ENCODE data around the gene TEX28.

The TEX28 gene

DNA sequence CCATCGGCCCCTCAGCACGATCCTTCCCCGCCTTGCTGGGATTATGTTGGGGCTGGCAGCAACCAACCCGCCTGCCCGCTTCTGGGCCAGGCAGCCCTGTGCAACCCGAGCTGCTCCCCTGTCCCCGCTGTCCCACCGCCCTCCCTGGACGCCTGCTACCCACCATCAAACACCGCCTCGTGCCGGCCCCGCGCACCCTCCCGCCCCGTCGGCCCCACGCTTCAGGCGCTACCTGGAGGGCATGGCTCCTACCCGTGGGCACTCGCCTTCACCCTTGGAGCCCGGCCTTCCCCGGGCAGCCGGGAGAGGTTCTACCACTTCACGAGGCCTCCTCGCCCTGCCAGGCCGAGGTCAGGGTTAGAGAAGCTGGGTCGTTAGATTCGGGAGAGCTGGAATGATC lies 37.6 kb upstream of the TEX28 start:
- TF ChIP-seq, protein P1, sequence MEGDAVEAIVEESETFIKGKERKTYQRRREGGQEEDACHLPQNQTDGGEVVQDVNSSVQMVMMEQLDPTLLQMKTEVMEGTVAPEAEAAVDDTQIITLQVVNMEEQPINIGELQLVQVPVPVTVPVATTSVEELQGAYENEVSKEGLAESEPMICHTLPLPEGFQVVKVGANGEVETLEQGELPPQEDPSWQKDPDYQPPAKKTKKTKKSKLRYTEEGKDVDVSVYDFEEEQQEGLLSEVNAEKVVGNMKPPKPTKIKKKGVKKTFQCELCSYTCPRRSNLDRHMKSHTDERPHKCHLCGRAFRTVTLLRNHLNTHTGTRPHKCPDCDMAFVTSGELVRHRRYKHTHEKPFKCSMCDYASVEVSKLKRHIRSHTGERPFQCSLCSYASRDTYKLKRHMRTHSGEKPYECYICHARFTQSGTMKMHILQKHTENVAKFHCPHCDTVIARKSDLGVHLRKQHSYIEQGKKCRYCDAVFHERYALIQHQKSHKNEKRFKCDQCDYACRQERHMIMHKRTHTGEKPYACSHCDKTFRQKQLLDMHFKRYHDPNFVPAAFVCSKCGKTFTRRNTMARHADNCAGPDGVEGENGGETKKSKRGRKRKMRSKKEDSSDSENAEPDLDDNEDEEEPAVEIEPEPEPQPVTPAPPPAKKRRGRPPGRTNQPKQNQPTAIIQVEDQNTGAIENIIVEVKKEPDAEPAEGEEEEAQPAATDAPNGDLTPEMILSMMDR (IDR thresholded peaks at IDR 0.05; ENCODE audit: unreplicated experiment in 3 of 3), result no peak
- Mint-ChIP-seq H3K27ac (no peak overlapping the region), H3K4me3 (no peak overlapping the region), H3K4me1 (peaks cover 14% of the 10 kb centered on the region), H3K36me3 (ENCODE audit: low read depth) (no peaks in the 10 kb centered on the region), H3K9me3 (peaks cover 20% of the 10 kb centered on the region), H3K27me3 (ENCODE audit: low read depth) (peaks cover 7% of the 10 kb centered on the region)

DNA sequence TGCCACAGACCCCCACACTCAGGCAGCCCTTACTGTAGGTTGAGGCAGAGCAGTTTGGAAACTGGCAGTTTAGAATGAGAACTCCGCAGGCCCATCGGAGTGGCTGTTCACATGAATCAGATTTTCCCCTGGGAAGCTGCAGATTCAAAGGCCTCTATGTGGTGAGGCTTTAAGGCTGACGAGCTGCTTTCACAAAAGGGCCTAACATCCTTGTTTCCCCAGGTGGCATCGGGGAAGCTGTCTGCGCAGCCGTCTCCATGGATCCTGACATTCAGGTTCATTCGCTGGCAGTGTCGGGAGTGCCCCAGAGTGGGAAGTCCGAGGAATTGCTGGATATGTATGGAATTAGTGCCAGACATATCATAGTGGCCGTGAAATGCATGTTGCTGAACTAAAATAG lies 34.4 kb upstream of the TEX28 start:
- no peaks in the 10 kb centered on the region for H3K36me3 Mint-ChIP-seq (ENCODE audit: low read depth)
- peaks cover 10% of the 10 kb centered on the region for H3K27me3 Mint-ChIP-seq (ENCODE audit: low read depth)
- TF ChIP-seq, protein P1 (IDR thresholded peaks at IDR 0.05; ENCODE audit: unreplicated experiment in 3 of 3), result no peak
- H3K27ac Mint-ChIP-seq, result peak overlapping the region in 1 of 3 experiments; percentile 2
- H3K4me1 Mint-ChIP-seq, result peaks cover 46% of the 10 kb centered on the region
- peaks cover 18% of the 10 kb centered on the region for H3K9me3 Mint-ChIP-seq
- H3K4me3 Mint-ChIP-seq, result no peak overlapping the region

DNA sequence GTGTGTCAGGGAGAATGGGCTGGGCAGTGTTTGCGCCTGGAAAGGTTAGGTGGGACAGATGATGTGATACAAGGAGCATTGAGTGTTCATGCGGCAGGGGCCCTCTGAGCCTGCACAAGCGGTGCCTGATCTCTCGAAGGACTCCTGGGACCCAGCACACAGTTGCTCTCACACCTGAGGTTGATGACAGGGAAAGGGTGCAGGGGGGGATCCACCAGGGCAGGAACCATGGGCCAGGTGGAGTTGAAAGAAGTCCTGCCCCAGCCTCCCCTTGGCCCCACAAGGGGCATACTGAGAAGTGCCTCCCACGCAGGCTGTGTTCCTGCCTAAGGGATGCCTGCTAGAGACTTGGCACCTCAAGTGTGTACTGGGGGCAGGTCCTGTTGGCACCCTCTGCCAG lies 33.7 kb upstream of the TEX28 start:
- no peaks in the 10 kb centered on the region for H3K36me3 Mint-ChIP-seq (ENCODE audit: low read depth)

DNA sequence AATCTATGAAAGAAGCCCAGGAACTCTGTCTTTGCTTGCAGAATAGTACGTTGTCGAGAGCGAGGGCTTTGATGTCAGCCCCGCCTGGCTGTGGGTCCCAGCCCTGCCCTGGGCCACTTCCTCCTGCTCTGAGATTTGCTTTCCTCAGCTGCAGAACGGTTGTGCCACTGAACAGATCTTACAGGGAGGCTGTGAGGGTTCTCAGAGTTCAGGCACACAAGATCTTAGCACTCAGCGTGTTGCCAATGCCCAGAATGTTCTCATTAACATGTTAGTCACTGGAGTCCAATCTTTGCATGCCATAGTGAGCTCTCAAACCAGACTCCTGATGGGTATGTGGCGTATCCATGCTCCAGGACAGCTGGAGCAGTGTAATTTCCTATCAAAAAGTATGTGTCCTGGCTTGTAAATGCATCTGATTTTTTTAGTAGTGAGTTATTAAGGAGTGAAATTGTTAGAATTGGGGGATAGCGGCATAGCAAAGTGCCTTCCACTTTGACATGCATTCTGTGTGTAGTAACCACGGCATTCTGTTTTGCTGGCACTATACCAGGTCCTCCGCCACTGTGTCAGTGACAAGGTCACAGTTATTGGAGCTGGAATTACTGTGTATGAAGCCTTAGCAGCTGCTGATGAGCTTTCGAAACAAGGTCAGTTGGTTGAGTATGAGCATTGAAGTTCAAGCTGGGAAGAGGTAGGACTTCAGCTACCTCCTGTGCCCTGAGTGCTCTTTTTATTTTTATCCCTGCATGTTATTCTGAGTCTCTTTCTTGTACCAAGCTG lies 32.3 kb upstream of the TEX28 start:
- H3K27me3 Mint-ChIP-seq (ENCODE audit: low read depth), result peaks cover 9% of the 10 kb centered on the region
- no peak overlapping the region for H3K4me3 Mint-ChIP-seq
- TF ChIP-seq, protein P1 (IDR thresholded peaks at IDR 0.05; ENCODE audit: unreplicated experiment in 3 of 3), result no peak
- H3K36me3 Mint-ChIP-seq (ENCODE audit: low read depth), result no peaks in the 10 kb centered on the region
- peaks cover 49% of the 10 kb centered on the region for H3K4me1 Mint-ChIP-seq
- peaks cover 11% of the 10 kb centered on the region for H3K9me3 Mint-ChIP-seq
- peak overlapping the region; percentile 26 to 85 (median 53) for H3K27ac Mint-ChIP-seq

More for the DNA sequence above, 33.7 kb upstream of the TEX28 start:
- TF ChIP-seq, protein P1 (IDR thresholded peaks at IDR 0.05; ENCODE audit: unreplicated experiment in 3 of 3), result no peak
- H3K27ac Mint-ChIP-seq, result no peak overlapping the region
- no peak overlapping the region for H3K4me3 Mint-ChIP-seq
- peaks cover 49% of the 10 kb centered on the region for H3K4me1 Mint-ChIP-seq
- peaks cover 12% of the 10 kb centered on the region for H3K9me3 Mint-ChIP-seq
- peaks cover 9% of the 10 kb centered on the region for H3K27me3 Mint-ChIP-seq (ENCODE audit: low read depth)

DNA sequence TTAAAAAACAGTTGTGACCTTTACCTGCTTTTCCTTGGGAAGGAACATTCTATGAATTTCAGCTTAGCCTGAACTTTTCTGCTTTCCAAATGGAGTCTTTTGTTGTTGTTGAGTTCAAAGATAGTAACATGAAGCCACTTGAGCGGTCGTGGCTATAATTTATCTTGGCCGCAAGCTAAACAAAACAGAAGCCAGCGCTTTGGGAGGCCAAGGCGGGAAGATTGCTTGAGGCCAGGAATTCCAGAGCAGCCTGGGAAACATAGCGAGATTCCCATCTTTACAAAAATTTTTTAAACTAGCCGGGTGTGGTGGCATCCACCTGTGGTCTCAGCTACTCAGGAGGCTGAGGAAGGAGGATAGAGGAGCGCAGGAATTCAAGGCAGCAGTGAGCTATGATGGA lies 30.6 kb upstream of the TEX28 start:
- TF ChIP-seq, protein P1 (IDR thresholded peaks at IDR 0.05; ENCODE audit: unreplicated experiment in 3 of 3), result no peak
- H3K4me1 Mint-ChIP-seq, result peaks cover 52% of the 10 kb centered on the region
- peak overlapping the region in 2 of 3 experiments; percentile 21 to 46 for H3K4me3 Mint-ChIP-seq
- peaks cover 9% of the 10 kb centered on the region for H3K27me3 Mint-ChIP-seq (ENCODE audit: low read depth)
- H3K9me3 Mint-ChIP-seq, result peaks cover 9% of the 10 kb centered on the region
- no peaks in the 10 kb centered on the region for H3K36me3 Mint-ChIP-seq (ENCODE audit: low read depth)
- peak overlapping the region; percentile 85 to 94 (median 93) for H3K27ac Mint-ChIP-seq

DNA sequence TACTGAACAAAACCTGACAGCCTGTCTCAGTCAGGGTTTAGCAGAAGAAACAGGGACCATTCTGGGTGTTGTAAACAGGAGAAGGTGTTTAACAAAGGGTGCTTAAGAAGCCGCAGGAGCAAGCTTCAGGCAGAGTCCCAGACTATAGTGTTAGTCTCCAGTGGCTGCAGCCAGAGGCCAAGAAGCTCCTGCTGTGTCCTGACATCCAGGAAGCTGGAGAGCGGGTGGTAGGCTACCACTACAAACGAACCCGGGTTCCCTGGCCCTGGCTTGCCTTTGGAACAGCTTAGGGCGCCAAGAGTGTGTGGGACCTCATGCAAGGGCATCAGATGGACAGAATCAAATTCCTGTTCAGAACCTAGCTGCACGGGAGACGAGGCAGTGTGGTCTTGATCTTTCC lies 28.6 kb upstream of the TEX28 start:
- Mint-ChIP-seq H3K27me3 (ENCODE audit: low read depth) (peaks cover 9% of the 10 kb centered on the region), H3K4me3 (no peak overlapping the region), H3K9me3 (peaks cover 17% of the 10 kb centered on the region), H3K36me3 (ENCODE audit: low read depth) (no peaks in the 10 kb centered on the region), H3K4me1 (peaks cover 43% of the 10 kb centered on the region), H3K27ac (no peak overlapping the region)
- TF ChIP-seq, protein P1 (IDR thresholded peaks at IDR 0.05; ENCODE audit: unreplicated experiment in 3 of 3), result no peak
